HG03045 (cell line): Measurements from ENCODE around the gene ERRFI1.
A peak's percentile ranks its signal among the peaks of the same experiment; 100 is the strongest.
"Not testable (repeated sequence)": the region's sequence is repeated elsewhere in the genome, so short reads cannot be mapped to it uniquely, and the experiment has no call there.

Experiments used
- ATAC-seq: cut with Tn5 transposase; IDR thresholded peaks from one replicate; pipeline ENCODE4 v1.9.1; 2021; ENCODE audit warnings: mild to moderate bottlenecking, moderate library complexity; ENCODE audit not compliant: unreplicated experiment

The ERRFI1 gene, protein sequence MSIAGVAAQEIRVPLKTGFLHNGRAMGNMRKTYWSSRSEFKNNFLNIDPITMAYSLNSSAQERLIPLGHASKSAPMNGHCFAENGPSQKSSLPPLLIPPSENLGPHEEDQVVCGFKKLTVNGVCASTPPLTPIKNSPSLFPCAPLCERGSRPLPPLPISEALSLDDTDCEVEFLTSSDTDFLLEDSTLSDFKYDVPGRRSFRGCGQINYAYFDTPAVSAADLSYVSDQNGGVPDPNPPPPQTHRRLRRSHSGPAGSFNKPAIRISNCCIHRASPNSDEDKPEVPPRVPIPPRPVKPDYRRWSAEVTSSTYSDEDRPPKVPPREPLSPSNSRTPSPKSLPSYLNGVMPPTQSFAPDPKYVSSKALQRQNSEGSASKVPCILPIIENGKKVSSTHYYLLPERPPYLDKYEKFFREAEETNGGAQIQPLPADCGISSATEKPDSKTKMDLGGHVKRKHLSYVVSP

DNA sequence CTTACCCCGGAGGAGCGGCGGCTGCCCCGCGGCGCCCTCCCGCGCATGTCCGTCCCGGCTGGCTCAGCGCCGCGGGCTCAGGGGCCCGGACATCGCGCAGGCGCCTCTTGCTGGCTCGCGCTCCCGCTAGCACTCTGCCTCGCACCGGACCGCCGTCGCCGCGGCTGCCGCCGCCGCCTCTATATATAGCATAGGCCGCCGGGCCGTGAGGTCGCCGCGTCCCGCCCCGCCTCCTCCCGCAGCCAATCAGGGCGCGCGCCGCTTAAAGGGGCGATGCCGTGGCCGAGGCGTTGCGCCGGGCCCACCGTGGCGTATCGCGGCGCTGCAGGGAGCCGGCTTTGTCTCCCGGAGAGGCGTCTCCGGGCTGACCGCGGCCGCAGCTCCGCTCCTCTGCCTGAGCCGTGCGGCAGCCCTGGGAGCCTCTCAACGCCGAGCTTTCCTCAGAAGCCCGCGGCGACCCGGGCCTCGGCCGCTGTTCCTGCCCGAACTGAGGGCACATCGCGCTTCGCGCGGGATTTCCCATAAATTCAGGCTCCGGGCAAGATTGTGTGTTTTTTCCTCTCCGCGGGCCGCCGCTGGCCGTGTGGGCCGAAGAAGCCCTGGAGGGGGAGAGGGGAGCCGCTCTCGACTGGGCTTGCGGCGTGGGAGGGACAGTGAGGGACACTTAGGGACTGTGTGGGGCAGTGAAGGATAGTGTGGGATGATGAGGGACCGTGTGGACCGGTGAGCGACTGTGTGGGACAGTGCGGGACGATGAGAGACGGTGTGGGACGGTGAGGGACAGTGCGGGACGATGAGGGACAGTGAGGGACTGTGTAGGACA lies at the start of gene ERRFI1:
Gene ERRFI1, minus strand, starts transcription at position 157 of the 823 bp plus-strand sequence. CDS start 10,690 bp downstream, outside the sequence.
- ATAC-seq = peak; percentile 80

DNA sequence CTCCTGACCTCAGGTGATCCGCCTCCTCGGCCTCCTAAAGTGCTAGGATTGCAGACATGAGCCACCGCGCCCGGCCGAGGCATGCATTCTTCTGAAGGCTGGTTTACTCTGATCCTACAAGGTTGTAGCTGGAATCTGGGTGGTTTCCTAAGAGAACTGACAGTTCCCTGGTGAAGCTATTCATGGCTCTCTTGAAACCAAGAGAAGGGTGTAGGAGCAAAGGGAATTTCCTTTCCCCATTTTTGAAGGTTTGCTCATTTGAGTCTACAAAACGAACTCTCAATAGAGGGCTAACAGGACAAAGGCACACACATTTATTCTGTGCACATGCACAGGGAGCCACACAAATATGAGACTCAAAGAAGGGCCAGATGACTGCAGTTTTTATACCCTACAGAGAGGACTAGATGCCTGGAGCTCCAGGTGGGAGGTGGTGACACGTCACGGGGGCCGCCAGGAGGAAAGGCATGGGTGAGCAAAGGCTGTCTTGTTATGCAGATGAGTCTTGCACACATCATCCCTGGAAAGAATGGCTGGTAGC lies 49.5 kb upstream of the ERRFI1 start:
- ATAC-seq = no peak

DNA sequence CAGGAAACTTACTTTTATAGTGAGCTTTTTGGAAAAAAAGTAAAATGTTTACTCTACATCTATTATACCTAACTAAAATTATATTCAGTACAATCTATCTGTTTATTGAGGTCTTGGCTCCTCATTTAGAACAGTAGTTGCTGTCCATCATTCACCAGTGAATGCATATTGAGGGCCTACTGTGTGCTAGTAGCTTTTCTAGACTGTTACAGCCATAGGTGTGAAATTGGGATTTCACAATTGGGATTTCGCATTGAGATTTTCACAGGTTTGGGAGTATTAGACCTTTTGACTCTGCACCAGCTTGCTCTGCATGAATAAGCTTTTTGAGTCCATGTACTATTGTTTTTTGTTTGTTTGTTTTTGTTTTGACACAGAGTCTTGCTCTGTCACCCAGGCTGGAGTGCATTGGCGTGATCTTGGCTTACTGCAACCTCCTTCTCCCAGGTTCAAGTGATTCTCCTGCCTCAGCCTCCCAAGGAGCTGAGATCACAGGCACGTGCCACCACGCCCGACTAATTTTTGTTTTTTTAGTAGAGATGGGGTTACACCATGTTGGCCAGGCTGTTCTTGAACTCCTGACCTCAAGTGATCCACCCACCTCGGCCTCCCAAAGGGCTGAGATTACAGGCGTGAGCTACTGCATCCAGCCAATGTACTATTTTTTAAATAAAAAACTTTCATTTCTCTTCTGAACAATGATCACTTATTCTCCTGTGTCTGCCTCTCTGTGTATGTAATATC lies 47.2 kb upstream of the ERRFI1 start:
- ATAC-seq = no peak

DNA sequence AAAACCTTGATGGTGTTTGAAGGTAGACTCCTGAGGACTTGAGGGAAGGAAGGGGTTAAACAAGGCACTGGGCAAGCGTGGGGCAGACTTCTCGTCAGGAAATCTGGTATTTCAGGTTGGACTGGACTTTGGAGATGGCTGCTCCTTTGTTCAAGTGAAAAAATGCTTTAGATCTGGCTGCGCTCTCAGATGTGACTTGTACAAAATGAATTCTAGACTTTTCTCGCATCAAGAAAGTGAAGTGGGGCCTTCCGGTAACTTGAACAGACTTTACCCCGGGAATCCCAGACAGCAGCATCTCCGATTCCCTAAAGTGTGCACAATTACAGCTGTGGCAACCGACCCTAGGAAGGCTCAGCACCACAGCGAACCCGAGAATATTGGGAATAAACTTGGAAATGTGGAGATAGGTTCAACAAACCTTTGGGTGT lies 44.3 kb upstream of the ERRFI1 start:
- ATAC-seq = no peak

DNA sequence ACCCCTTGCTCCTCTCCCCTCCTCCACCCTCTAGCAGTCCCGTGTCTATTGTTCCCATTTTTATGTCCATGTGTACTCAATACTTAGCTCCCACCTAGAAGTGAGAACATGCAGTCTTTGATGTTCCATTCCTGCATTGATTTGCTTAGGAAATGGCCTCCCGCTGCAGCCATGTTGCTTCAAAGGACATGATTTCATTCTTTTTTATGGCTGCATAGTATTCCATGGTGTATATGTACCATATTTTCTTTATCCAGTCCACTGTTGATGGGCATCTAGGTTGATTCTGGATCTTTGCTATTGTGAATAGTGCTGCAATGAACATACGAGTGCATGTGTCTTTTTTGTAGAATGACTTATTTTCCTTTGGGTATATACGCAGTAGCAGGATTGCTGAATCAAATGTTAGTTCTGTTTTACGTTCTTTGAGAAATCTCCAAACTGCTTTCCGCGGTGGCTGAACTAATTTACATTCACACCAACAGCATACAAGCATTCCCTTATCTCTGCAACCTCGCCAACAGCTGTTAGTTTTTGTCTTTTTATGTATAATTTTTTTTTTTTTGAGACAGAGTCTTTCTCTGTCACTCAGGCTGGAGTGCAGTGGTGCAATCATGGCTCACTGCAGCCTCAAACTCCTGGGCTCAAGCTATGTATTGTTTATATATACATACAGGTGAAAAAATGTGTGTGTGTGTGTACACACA lies 43.7 kb upstream of the ERRFI1 start:
- ATAC-seq = not testable (repeated sequence)

DNA sequence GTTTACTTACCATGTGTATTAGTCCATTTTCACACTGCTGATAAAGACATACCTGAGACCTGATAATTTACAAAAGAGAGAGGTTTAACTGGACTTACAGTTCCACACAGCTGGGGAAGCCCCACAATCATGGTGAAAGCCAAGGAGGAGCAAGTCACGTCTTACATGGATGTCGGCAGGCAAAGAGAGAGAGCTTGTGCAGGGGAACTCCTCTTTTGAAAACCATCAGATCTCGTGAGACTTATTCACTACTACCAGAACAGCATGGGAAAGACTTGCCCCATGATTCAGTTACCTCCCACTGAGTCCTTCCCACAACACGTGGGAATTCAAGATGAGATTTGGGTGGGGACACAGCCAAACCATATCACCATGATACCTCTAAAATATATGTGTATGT lies 39.3 kb upstream of the ERRFI1 start:
- no peak for ATAC-seq

DNA sequence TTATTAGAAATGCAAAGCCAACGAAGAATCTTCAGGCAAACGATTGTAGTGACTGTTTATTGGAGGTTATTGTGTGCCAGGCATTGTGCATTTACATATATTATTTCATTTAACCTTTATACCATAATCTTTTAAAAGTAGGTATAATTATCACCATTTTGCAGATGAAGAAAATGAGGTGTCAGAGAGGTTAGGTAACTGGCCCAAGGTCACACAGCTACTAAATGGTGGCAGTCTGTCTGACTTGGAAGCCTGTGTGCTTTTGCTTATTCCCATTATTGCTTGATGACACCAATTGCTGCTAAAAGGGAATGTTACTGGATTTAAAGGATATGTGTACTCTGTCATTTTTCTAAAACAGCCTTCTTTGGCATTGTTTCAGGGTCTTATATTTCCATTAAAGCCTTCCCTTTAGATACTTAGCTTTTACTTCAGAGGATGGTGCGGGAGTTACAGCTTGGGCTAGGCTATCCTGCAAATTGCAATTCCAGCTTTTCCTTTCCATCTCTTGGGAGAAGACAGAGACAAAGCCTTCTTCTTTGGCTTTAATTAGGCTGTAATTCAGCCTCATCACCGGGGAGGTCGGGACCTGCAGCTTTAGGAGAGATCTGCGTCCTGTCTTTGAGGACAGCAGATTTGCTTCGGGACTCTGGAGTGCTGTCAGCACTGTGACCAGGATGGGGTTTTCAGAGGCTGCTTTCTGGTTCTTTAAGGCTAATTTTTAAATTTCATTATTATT lies 37.4 kb upstream of the ERRFI1 start:
- no peak for ATAC-seq

DNA sequence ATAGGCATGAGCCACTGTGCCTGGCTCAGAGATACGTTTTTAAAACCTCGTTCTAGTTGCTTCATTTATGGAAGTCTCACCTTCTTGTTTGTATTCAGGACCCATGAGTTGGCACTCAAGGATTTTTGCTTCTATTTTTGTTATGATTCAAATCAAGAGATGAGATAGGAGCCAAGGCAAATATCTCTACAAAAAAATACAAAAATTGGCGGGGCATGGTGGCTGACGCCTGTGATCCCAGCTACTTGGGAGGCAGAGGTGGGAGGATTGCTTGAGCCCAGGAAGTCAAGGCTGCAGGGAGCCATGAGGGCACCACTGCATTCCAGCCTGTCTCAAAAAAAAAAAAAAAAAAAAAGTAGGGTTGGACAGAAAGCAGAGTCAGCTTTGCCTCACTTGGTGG lies 36.8 kb upstream of the ERRFI1 start:
- ATAC-seq = no peak

DNA sequence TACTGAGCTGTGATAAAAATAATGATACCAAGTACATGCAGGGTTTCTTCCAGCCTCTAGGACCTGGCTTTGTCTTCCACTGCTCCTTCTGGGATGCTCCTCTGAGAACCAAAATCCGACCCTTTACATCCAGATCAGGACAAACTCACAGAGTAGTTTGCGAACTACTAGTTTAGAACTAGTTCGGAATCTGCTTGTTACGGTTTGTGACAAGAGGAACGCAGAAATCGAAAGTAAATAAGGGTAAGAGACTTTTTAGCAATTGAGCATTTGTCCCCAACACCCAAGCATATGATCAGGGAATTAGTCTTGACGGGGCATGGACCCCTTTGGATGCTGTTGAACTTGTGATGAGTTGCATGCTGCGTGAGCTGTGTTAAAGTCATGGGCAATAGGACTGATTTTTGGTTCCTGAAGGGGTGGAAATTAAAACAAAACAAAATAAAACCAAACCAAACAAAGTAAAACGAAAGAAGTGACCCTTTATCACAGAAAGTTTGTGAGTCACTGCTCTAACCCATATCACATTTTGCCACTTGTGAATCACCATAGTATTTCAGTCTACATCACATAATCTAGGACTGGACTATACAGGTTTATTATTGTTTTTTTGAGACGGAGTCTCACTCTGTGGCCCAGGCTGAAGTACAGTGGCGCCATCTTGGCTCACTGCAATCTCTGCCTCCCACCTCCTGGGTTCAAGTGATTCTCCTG lies 35.7 kb upstream of the ERRFI1 start:
- no peak for ATAC-seq

DNA sequence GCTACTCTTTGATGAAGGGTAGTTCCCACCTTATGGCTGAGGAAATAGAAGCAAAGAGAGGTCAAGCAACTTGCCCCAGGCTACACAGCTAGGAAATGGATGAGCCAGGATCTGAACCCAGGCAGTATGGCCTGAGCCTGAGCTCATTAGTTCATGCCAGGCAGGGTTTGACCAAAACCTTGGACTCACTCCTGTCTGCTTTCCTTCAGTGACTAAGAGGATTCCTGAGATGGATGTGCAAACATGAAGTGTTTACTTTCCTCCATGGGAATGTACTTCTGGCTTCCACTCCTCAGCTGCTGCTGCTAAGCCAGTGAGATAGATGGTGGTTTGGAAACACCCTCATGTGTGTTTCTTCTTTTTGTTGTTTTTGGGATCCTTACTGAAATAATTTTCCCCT lies 35.1 kb upstream of the ERRFI1 start:
- no peak for ATAC-seq

DNA sequence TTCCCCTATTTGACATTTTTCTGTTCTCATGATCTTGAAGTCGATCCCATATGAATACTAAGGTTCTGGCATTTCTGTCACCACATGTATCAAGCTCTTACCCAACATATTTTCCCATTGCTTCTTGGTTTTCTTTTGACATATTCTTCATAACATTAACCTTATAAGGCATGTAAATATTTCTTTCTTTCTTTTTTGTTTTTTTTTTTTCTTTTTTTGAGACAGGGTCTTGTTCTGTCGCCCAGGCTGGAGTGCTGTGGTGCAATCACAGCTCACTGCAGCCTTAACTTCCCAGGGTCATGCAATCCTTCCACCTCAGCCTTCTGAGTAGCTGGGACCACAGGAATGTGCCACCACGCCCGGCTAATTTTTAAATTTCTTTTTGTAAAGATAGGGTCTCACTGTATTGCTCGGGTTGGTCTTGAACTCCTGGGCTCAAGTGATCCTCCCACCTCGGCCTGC lies 33.1 kb upstream of the ERRFI1 start:
- no peak for ATAC-seq

DNA sequence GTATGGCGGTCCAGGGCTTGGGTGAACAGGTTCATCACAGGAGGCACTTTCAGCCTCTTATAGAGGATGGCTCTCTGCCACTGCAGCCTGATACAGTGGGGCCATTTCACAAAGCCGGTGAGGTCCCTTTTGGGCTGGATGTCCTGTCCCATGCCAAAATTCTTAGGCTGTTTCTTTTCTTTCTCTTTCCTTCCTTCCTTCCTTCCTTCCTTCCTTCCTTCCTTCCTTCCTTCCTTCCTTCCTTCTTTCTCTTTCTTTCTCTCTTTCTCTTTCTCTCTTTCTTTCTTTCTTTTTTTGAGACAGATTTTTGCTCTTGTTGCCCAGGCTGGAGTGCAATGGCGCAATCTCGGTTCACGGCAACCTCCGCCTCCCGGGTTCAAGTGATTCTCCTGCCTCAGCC lies 31.7 kb upstream of the ERRFI1 start:
- not testable (repeated sequence) for ATAC-seq

DNA sequence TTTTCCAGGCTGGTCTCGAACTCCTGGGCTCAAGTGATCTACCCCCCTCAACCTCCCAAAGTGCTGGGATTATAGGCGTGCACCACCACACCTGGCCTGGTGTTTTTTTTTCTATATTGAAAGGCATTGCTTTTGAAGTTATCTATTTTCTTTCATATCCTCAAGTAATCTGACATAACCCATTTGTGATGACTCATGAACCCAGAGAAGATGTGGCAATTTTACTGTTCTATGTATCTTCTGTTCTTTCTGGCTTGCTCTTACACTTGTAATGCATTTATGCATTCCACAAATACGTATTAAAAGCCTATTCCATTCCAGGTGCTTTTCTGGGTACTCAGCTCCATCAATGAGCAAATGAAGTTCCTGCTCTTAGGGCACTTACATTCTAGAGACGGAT lies 29.9 kb upstream of the ERRFI1 start:
- no peak for ATAC-seq

DNA sequence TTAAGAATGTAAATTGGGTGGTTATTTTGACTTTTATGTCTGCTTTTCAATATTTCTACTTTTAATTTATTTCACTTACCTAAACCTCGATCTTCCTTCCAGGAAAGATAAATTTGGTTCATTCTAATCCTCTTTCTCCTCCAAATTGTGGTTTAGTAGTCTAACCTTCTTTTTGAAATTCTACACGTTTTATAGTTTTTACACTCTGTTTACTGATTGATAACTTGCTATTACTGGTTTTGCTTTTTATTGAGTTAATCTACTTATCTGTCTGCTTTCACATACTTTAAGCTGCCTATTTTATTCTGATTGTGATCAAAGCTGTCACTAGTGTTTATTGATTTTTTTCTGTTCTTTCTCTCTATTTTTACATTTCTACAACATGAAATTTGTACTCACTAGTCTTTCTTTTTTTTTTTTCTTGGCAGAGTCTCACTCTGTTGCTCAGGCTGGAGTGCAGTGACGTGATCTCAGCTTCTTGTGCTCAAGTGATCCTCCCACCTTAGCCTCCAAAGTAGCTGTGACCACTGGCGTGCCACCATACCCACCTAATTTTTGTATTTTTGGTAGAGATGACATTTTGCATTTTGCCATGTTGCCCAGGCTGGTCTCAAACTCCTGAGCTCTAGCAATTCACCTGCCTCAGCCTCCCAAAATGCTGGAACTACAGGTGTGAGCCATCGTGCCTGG lies 27.9 kb upstream of the ERRFI1 start:
- ATAC-seq = no peak

DNA sequence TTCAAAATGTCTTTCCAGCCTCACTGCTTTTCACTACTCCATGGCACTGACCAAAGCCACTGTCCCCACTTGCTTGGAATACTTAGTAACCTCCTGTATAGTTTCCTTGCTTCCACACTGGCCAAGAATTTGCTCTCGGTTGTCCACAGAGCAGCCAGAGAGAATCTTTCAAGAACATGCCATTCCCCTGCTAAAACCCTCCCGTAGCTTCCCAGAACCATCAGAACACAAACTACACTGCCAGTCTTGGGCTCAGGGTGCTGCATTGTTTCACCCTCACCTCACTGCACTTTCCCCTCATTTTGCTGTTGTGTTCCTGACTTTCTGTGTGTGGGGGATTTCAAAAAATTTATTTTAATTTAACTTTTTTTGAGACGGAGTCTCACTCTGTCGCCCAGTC lies 25.5 kb upstream of the ERRFI1 start:
- no peak for ATAC-seq

DNA sequence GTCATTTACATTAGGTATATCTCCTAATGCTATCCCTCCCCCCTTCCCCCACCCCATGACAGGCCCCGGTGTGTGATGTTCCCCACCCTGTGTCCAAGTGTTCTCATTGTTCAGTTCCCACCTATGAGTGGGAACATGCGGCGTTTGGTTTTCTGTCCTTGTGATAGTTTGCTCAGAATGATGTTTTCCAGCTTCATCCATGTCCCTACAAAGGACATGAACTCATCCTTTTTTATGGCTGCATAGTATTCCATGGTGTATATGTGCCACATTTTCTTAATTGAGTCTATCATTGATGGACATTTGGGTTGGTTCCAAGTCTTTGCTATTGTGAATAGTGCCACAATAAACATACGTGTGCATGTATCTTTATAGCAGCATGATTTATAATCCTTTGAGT lies 23.1 kb upstream of the ERRFI1 start:
- not testable (repeated sequence) for ATAC-seq

DNA sequence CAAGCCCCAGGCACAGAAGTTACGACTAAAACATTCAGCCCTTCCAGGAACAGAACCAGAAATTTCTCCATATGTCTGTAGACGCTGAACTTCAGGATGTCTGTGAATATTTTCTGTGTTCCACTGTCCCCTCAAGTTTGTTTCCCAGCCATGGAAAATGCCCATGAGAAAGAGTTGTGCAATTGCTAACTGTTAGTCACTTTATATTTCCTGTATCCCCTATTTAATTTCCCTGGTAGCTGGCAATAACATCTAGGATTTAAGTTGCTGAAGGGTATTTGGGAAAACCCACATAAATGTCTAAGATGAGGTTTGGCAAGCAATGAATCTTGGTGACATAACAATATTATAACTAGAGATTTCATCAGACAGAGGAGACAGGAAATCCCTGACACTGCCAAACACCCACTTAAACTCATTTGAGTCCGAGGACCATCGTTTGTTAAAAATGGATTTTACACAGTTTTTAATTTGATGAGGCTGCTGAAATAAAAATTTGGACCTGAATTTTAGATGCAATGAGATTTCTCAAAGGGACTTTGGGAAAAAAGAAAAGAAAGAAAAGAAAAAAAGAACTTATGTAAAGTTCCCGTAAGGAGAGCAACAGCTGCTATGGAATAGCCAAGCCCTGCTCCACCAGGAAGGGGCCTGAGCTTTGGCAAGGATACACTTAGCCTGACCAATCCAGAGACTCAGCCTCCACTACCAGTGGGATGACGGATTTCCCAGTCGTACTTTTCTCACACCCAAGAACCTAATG lies 21.8 kb upstream of the ERRFI1 start:
- no peak for ATAC-seq

DNA sequence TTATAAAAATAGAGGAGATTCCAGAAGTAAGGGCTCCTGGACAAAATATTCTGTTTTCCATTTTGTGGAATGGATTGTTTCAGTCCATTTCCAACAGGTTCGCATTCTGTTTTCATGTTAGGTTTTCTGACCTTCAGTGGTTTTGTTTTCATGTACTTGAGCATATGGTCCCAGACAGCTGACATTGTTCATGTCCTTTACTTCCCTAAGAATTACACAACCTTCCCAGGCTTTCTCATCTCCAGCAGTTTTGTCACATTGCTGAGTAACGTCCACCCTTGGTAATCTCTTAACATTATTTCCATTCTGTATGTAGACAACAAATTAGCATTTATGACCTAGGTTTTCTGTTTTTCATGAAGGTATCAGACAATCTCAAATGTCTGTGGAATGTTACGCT lies 21.0 kb upstream of the ERRFI1 start:
- ATAC-seq = no peak
